ENCODE data around the gene ZNF726.

- no peak for TF ChIP-seq CTCF (conservative IDR thresholded peaks at IDR 0.05; ENCODE audit: low read depth in 2 of 2)
- no peak for TF ChIP-seq JUNB (IDR thresholded peaks at IDR 0.05; ENCODE audit: unreplicated experiment)
- TF ChIP-seq EZH2 (IDR thresholded peaks at IDR 0.05; ENCODE audit: low read depth, unreplicated experiment): no peak
- TF ChIP-seq CREB1 (CRISPR knock-in tag; IDR thresholded peaks at IDR 0.05; ENCODE audit: low read depth): no peak
- TF ChIP-seq REST (IDR thresholded peaks at IDR 0.05; ENCODE audit: unreplicated experiment): no peak
- no peak for TF ChIP-seq POLR2AphosphoS5 (IDR thresholded peaks at IDR 0.05; ENCODE audit: low read depth)
- TF ChIP-seq EZH2phosphoT487 (IDR thresholded peaks at IDR 0.05; ENCODE audit: unreplicated experiment): no peak
- TF ChIP-seq ZNF331 (CRISPR knock-in tag; IDR thresholded peaks at IDR 0.05; ENCODE audit: low read depth): no peak
- no peak for TF ChIP-seq ETS1 (IDR thresholded peaks at IDR 0.05)
- TF ChIP-seq STAT1 (IDR thresholded peaks at IDR 0.05; ENCODE audit: unreplicated experiment): no peak
- TF ChIP-seq ZNF114 (CRISPR knock-in tag; IDR thresholded peaks at IDR 0.05): no peak
Observed at GRCh38 chr19:23917856-23918255, 3.2 kb downstream of the ZNF726 start.

Measured in GM23338 (cell line).